Measurements from ENCODE around the gene UBR2.

DNA sequence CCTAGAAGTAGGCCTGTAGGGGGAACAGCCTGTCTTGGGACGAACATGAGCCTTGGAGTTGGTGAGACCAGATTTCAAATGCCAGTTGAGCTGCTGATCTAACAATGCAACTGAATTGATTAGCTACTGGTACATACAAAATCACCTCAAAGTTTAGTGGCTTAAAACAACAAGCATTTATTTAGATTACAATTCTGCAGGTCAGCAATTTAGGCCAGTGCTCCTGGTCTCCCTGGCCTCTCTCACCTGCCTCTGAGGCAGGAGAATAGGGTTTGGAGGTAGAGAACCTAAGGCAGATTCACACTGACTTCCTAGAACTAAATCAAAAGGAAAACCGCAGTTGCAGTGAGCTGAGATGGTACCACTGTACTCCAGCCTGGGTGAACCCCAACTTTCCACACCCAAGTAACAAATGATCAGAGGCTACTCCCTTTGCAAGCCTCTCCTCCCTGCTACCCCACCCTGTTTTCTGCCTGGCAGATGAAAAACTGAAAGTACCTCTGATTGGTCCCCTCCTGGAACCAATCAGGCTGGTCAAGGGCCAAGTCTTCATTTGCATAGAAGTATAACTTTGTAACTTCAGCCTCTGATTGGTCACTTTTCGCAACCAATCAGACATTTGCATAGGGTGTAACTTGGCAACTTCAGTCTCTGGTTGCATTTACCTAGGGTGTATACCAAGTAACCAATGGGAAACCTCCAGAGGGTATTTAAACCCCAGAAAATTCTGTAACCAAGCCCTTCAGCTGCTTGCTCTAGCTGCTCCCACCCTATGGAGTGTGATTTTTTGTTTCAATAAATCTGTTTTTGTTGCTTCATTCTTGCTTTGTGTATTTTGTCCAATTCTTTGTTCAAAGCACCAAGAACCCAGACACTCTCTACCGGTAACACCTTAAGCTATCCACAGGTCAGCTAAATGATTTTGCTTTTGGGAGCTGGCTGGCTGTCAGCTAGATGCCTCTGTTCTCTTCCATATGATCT, 8.1 kb upstream of the UBR2 start:
- TF ChIP-seq, protein P1, sequence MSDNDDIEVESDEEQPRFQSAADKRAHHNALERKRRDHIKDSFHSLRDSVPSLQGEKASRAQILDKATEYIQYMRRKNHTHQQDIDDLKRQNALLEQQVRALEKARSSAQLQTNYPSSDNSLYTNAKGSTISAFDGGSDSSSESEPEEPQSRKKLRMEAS (IDR thresholded peaks at IDR 0.05; ENCODE audit: insufficient read depth, insufficient read length): no peak
- TF ChIP-seq POLR2AphosphoS5 (IDR thresholded peaks at IDR 0.05; ENCODE audit: insufficient read depth, low read depth, low read length): no peak

All from endothelial cell of umbilical vein (primary cell).